Small intestine (tissue), 7 donors: Measurements from ENCODE around the gene RASAL2. TPM values are rescaled to one million over a fixed set of nuclear protein-coding genes. Genes with fewer than 3 reads are reported as not detected.

Experiments
- DNase-seq, 2 donors: peaks; one replicate each; pipeline versions ENCODE4 v3.0.0 to v3.0.0-alpha.2; 2013
- FAIRE-seq: peaks from 2 replicates; lab custom pipeline; 2012; peaks lifted over from hg19 to GRCh38; lab: Jason Lieb, UNC
- H3K27ac ChIP-seq, 3 donors: one replicate each; pipeline ENCODE4 v1.5.1; 2013; ENCODE audit warnings: low read length in 2 of 3, mild to moderate bottlenecking in 2 of 3, control low read depth in 1 of 3, inconsistent platforms in 1 of 3, low read depth in 1 of 3, moderate library complexity in 1 of 3
- H3K27me3 ChIP-seq, 3 donors: one replicate each; pipeline ENCODE4 v1.6.1; 2013; ENCODE audit warnings: low read length in 3 of 3, inconsistent platforms in 1 of 3; ENCODE audit not compliant: control insufficient read depth in 3 of 3, insufficient read depth in 3 of 3
- H3K36me3 ChIP-seq, 3 donors: one replicate each; pipeline ENCODE4 v1.6.1; 2013; ENCODE audit warnings: low read length in 3 of 3, inconsistent platforms in 1 of 3, low read depth in 1 of 3, mild to moderate bottlenecking in 1 of 3, moderate library complexity in 1 of 3; ENCODE audit not compliant: control insufficient read depth in 3 of 3, insufficient read depth in 2 of 3
- H3K4me1 ChIP-seq, 3 donors: one replicate each; pipeline ENCODE4 v1.6.1; 2013; ENCODE audit warnings: low read length in 2 of 3, inconsistent platforms in 1 of 3, low read depth in 1 of 3, mild to moderate bottlenecking in 1 of 3, moderate library complexity in 1 of 3; ENCODE audit not compliant: control insufficient read depth in 3 of 3, insufficient read depth in 2 of 3
- H3K4me3 ChIP-seq, 3 donors: one replicate each; pipeline ENCODE4 v1.5.1; 2013; ENCODE audit warnings: low read length in 3 of 3, control low read depth in 1 of 3, inconsistent platforms in 1 of 3, low read depth in 1 of 3, mild to moderate bottlenecking in 1 of 3, moderate library complexity in 1 of 3
- H3K9me3 ChIP-seq, 2 donors: one replicate each; pipeline ENCODE4 v1.6.1; 2013; ENCODE audit warnings: low read depth in 1 of 2, low read length in 1 of 2; ENCODE audit not compliant: control insufficient read depth in 2 of 2, insufficient read depth in 1 of 2
- WGBS, 3 donors: extraction: QIAGEN DNeasy Blood & Tissue Kit; methylation state at CpG; one replicate each; pipeline ENCODE4 v1.1.7; 2013; 5-methylcytosine and 5-hydroxymethylcytosine counted together
- polyA plus RNA-seq, 4 donors: library from polyadenylated mRNA; stranded (reverse) in 3 of 4; unstranded in 1 of 4; fragments of 200-250 nt in 3 of 4; fragments of 120-200 nt in 1 of 4; gene quantifications; one replicate each; pipeline versions ENCODE4 v1.2.1 to v1.2.3, GENCODE V29; 2013
- donor health status: healthy with polysubstance abuse.
- donor health status: control.
- donor health status: control.
- donor health status: Bipolar disorder and iron deficiency.
- donor health status: healthy.

RASAL2 gene
- polyA plus RNA-seq, 4 donors: 1.8 to 23.5 (median 3.3) TPM

- Histone ChIP-seq H3K27ac (peak overlapping the region; percentile 42 to 93 (median 75)), H3K4me1 (peaks cover 3 to 10% (median 4%) of the 10 kb centered on the region in 3 donors), H3K9me3 (no peaks in the 10 kb centered on the region), H3K27me3 (no peaks in the 10 kb centered on the region), H3K4me3 (peak overlapping the region; percentile 60 to 83 (median 81)), H3K36me3 (no peaks in the 10 kb centered on the region)
- WGBS, 3 donors: 5 to 12% (median 9%) methylated on average over 11 of the region's 11 CpGs
- FAIRE-seq (no peak), DNase-seq (peak; percentile 15 to 24)
Measured at GRCh38 chr1:178094739-178095645, 1.1 kb downstream of the RASAL2 start.

GRCh38 chr1:178096421-178096820 is 2.5 kb downstream of the RASAL2 start:
- WGBS, 3 donors: 57 to 59% (median 57%) methylated on average over 3 of the region's 3 CpGs
- Histone ChIP-seq H3K4me3 (no peak overlapping the region), H3K36me3 (no peaks in the 10 kb centered on the region), H3K27me3 (no peaks in the 10 kb centered on the region), H3K27ac (no peak overlapping the region), H3K9me3 (no peaks in the 10 kb centered on the region), H3K4me1 (peaks cover 3 to 10% (median 4%) of the 10 kb centered on the region in 3 donors)
- FAIRE-seq: no peak
- no peak for DNase-seq

- H3K4me3 ChIP-seq: no peak overlapping the region
- no peaks in the 10 kb centered on the region for H3K9me3 ChIP-seq
- 15 to 43% (median 40%) methylated on average over 3 of the region's 3 CpGs for WGBS, 3 donors
- H3K27ac ChIP-seq: no peak overlapping the region
- H3K36me3 ChIP-seq: no peaks in the 10 kb centered on the region
- H3K4me1 ChIP-seq: peaks cover 3 to 10% (median 4%) of the 10 kb centered on the region in 3 donors
- DNase-seq: no peak
- no peak for FAIRE-seq
- H3K27me3 ChIP-seq: no peaks in the 10 kb centered on the region
Measured at GRCh38 chr1:178098262-178098661, 4.4 kb downstream of the RASAL2 start.

- no peak overlapping the region for H3K27ac ChIP-seq
- H3K36me3 ChIP-seq: no peaks in the 10 kb centered on the region
- 37 to 57% (median 51%) methylated on average over 2 of the region's 2 CpGs for WGBS, 3 donors
- no peaks in the 10 kb centered on the region for H3K27me3 ChIP-seq
- no peak for FAIRE-seq
- H3K4me1 ChIP-seq: peaks cover 3 to 4% (median 4%) of the 10 kb centered on the region in 3 donors
- DNase-seq: no peak
- no peak overlapping the region for H3K4me3 ChIP-seq
- H3K9me3 ChIP-seq: no peaks in the 10 kb centered on the region
Measured at GRCh38 chr1:178101266-178101630, 7.3 kb downstream of the RASAL2 start.

GRCh38 chr1:178101654-178102053 is 7.8 kb downstream of the RASAL2 start:
- Histone ChIP-seq H3K27me3 (no peaks in the 10 kb centered on the region), H3K36me3 (no peaks in the 10 kb centered on the region), H3K4me1 (peaks cover 3 to 4% (median 4%) of the 10 kb centered on the region in 3 donors), H3K27ac (no peak overlapping the region), H3K9me3 (no peaks in the 10 kb centered on the region), H3K4me3 (no peak overlapping the region)
- DNase-seq (no peak), FAIRE-seq (no peak)
- WGBS, 3 donors: 53 to 81% (median 68%) methylated on average over 1 of the region's 1 CpG

- DNase-seq (no peak), FAIRE-seq (no peak)
- Histone ChIP-seq H3K4me3 (no peak overlapping the region), H3K27me3 (no peaks in the 10 kb centered on the region), H3K4me1 (peaks cover under 1 to 2% (median 1%) of the 10 kb centered on the region in 3 donors), H3K36me3 (no peaks in the 10 kb centered on the region), H3K9me3 (no peaks in the 10 kb centered on the region), H3K27ac (no peak overlapping the region)
- WGBS, 3 donors: 85 to 88% (median 87%) methylated on average over 4 of the region's 4 CpGs
Measured at GRCh38 chr1:178102218-178102617, 8.3 kb downstream of the RASAL2 start.

GRCh38 chr1:178107823-178108222 is 13.9 kb downstream of the RASAL2 start:
- Histone ChIP-seq H3K27me3 (no peaks in the 10 kb centered on the region), H3K4me3 (no peak overlapping the region), H3K4me1 (no peaks in the 10 kb centered on the region), H3K36me3 (no peaks in the 10 kb centered on the region), H3K27ac (no peak overlapping the region), H3K9me3 (no peaks in the 10 kb centered on the region)
- no peak for DNase-seq
- 71 to 84% (median 75%) methylated on average over 1 of the region's 1 CpG for WGBS, 3 donors
- FAIRE-seq: no peak

GRCh38 chr1:178109348-178110143 is 15.6 kb downstream of the RASAL2 start:
- Histone ChIP-seq H3K9me3 (no peaks in the 10 kb centered on the region), H3K27me3 (no peaks in the 10 kb centered on the region), H3K4me1 (no peaks in the 10 kb centered on the region), H3K4me3 (no peak overlapping the region), H3K27ac (no peak overlapping the region), H3K36me3 (no peaks in the 10 kb centered on the region)
- no peak for FAIRE-seq
- no peak for DNase-seq
- 82 to 87% (median 86%) methylated on average over 5 of the region's 5 CpGs for WGBS, 3 donors
